Naive thymus-derived CD4-positive, alpha-beta T cell (primary cell): ENCODE data around the gene CAMK2G. TPM values are rescaled to one million over a fixed set of nuclear protein-coding genes. Genes with fewer than 3 reads are reported as not detected.

Source experiments
- ATAC-seq: fragments of 150-1000 bp; cut with Tn5 transposase; 2 replicates; pipeline ENCODE4 v1.10.0; 2021; ENCODE audit warnings: mild to moderate bottlenecking, moderate library complexity
- CTCF ChIA-PET: fragments of 350-600 bp; sonication (Branson Sonifier 250); formaldehyde crosslinking; loops from one replicate; lab custom pipeline; 2021; ENCODE audit warnings: antibody characterized with exemption; lab: Charles Lee
- POLR2A ChIA-PET: fragments of 350-600 bp; sonication (Branson Sonifier 250); formaldehyde crosslinking; loops from one replicate; lab custom pipeline; 2021; ENCODE audit warnings: antibody characterized with exemption, inconsistent platforms; lab: Charles Lee
- DNase-seq, 9 donors: peaks; one replicate each; pipeline versions ENCODE4 v3.0.0 to v3.0.0-alpha.2; 2020 to 2022; ENCODE audit warnings: mixed read lengths in 1 of 9
- H3K27ac ChIP-seq: one replicate; pipeline ENCODE4 v1.7.0; 2013; ENCODE audit warnings: mild to moderate bottlenecking, low read depth, low read length, moderate library complexity
- H3K27me3 ChIP-seq, 2 donors: one replicate each; pipeline ENCODE4 v1.7.0; 2013; ENCODE audit warnings: low read length in 2 of 2, mild to moderate bottlenecking in 2 of 2, moderate library complexity in 2 of 2; ENCODE audit not compliant: control insufficient read depth in 2 of 2, insufficient read depth in 2 of 2
- H3K36me3 ChIP-seq, 3 experiments: 1 replicate in 2 of 3; 2 replicates in 1 of 3; pipeline ENCODE4 v1.7.0; 2013; ENCODE audit warnings: low read length in 3 of 3, mild to moderate bottlenecking in 3 of 3, moderate library complexity in 1 of 3; ENCODE audit not compliant: insufficient read depth in 3 of 3, control insufficient read depth in 2 of 3
- H3K4me1 ChIP-seq, 2 donors: one replicate each; pipeline ENCODE4 v1.7.0; 2013; ENCODE audit warnings: low read length in 2 of 2, mild to moderate bottlenecking in 2 of 2, moderate library complexity in 1 of 2; ENCODE audit not compliant: control insufficient read depth in 2 of 2, insufficient read depth in 2 of 2
- H3K4me3 ChIP-seq: 2 replicates; pipeline ENCODE4 v1.7.0; 2013; ENCODE audit warnings: mild to moderate bottlenecking, low read length
- H3K9me3 ChIP-seq, 3 experiments: 1 replicate in 2 of 3; 2 replicates in 1 of 3; pipeline ENCODE4 v1.7.0; 2013; ENCODE audit warnings: low read length in 3 of 3; ENCODE audit not compliant: control insufficient read depth in 2 of 3
- H3K27ac Mint-ChIP-seq, 9 donors: one replicate each; pipeline ENCODE4 v1.8.0; 2020 to 2022; ENCODE audit warnings: mixed read lengths in 9 of 9, mild to moderate bottlenecking in 8 of 9, moderate library complexity in 5 of 9, inconsistent platforms in 2 of 9
- H3K27me3 Mint-ChIP-seq, 5 donors: one replicate each; pipeline ENCODE4 v1.8.0; 2021 to 2022; ENCODE audit warnings: mixed read lengths in 5 of 5, mild to moderate bottlenecking in 1 of 5
- H3K36me3 Mint-ChIP-seq, 5 donors: one replicate each; pipeline ENCODE4 v1.8.0; 2020 to 2022; ENCODE audit warnings: mixed read lengths in 5 of 5, mild to moderate bottlenecking in 3 of 5, inconsistent platforms in 1 of 5
- H3K4me1 Mint-ChIP-seq, 7 donors: one replicate each; pipeline ENCODE4 v1.8.0; 2020 to 2022; ENCODE audit warnings: mixed read lengths in 7 of 7, mild to moderate bottlenecking in 3 of 7, inconsistent platforms in 1 of 7
- H3K4me3 Mint-ChIP-seq, 10 donors: one replicate each; pipeline ENCODE4 v1.8.0; 2020 to 2022; ENCODE audit warnings: mild to moderate bottlenecking in 10 of 10, mixed read lengths in 10 of 10, moderate library complexity in 6 of 10, inconsistent platforms in 2 of 10
- H3K9me3 Mint-ChIP-seq, 11 donors: one replicate each; pipeline ENCODE4 v1.8.0; 2020 to 2022; ENCODE audit warnings: mixed read lengths in 11 of 11, mild to moderate bottlenecking in 4 of 11, inconsistent platforms in 1 of 11, moderate library complexity in 1 of 11
- intact Hi-C, 2 donors: fragments of 100-400 bp; cut with micrococcal nuclease; formaldehyde crosslinking; loops; one replicate each; pipeline ENCODE4 v1.15.1; 2023
- polyA plus RNA-seq, 2 donors: library from polyadenylated mRNA; unstranded; fragments of 300-500 nt; fragmentation: Illumina TruSeq; gene quantifications; one replicate each; pipeline ENCODE4 v1.2.3, GENCODE V29; 2021
- total RNA-seq, 6 experiments: library from RNA in 5 of 6; stranded (reverse) in 5 of 6; gene quantifications; 1 replicate in 5 of 6; 2 replicates in 1 of 6; pipeline ENCODE4 v1.2.3 and lab custom pipeline; 2021 to 2026

Gene CAMK2G
- total and polyA plus RNA-seq, 7 experiments from 2014 or later = 5.6 to 70.9 (median 54.6) TPM

DNA sequence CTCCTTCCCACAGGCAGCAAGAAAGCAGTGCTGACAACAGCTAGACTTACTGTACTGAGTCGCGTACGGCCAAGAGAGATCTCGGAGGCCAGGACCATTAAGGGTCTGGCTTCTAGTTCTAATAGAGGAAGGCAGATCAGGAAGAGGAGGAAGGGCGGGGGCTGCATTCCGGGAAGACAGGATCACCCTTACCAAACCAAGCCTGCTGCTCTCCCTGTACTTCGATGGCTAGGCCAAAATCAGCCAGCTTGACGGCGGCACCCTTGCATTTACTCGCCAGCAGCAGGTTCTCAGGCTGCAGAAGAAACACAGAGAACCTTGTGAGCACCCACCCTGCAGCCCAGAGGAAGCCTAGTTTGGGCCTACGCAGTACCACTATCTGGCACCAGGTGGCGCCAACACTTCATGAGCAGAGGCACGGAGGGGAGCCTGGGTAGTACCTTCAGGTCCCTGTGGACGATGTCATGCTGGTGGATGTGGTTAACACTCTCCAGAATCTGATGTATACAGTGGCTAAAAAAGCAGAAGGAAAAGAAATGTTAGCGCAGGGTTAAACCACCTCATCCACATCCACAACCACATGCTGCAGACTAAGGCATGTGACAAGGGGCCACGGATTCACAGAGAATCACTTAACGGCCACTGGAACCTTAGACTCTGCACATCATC lies 25.4 kb downstream of the CAMK2G start:
- POLR2A ChIA-PET = interaction anchor here (0.8 to 25.1 kb wide), 3 partner anchors 18 to 38 kb away, joined by 3 to 327 read pairs (median 3); partner anchors contain the start of gene CAMK2G
- Mint-ChIP-seq H3K27ac (peak overlapping the region; percentile 75 to 97 (median 94)), H3K36me3 (peaks cover 15 to 55% (median 29%) of the 10 kb centered on the region in 5 donors), H3K4me1 (peaks cover 11 to 23% (median 16%) of the 10 kb centered on the region in 7 donors), H3K27me3 (no peaks in the 10 kb centered on the region), H3K4me3 (peak overlapping the region in 5 of 10 donors; percentile 1 to 58 (median 37)), H3K9me3 (no peaks in the 10 kb centered on the region)
- H3K4me1 ChIP-seq = peaks cover 6 to 7% of the 10 kb centered on the region in 2 donors
- DNase-seq = peak; percentile 82 to 93 (median 88)
- no peak overlapping the region for H3K4me3 ChIP-seq
- CTCF ChIA-PET = interaction anchor here (0.7 to 10.8 kb wide), 20 partner anchors 9 to 228 kb away, joined by 3 to 288 read pairs (median 4); partner anchors contain the start of gene CAMK2G
- no peaks in the 10 kb centered on the region for H3K27me3 ChIP-seq
- peaks cover 22 to 73% (median 35%) of the 10 kb centered on the region in 3 experiments for H3K36me3 ChIP-seq
- ATAC-seq = peak; percentile 100
- no peaks in the 10 kb centered on the region for H3K9me3 ChIP-seq
- intact Hi-C loops = loop anchor here (1.0 to 5.0 kb wide), 10 partner anchors 8 to 208 kb away; partner anchors contain the start of gene NDST2 (in 1 of the 2)
- H3K27ac ChIP-seq = peak overlapping the region; percentile 56

DNA sequence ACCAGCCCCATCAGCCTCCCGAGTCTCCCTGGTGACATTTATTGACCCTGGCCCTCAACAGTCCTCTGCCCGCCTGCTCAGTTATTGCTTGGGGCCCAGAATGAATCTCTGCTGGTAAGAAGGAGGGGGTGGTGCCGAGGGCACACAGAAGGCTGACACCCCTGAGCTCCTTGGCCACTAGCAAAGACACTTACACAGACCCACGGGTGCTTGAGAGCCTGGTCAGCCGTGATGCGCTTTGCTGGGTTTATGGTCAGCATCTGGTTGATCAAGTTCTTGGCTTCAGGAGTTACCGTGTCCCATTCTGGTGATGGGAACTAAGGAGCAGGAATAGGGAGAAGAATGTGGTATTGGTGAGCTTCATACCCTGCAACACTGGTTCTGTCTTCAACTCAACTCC lies 27.3 kb downstream of the CAMK2G start:
- peak overlapping the region in 1 of 9 donors; percentile 45 for H3K27ac Mint-ChIP-seq
- peaks cover 15 to 55% (median 24%) of the 10 kb centered on the region in 5 donors for H3K36me3 Mint-ChIP-seq
- H3K9me3 Mint-ChIP-seq = no peaks in the 10 kb centered on the region
- H3K4me3 Mint-ChIP-seq = no peak overlapping the region
- ChIA-PET CTCF (interaction anchor here (1.8 to 10.8 kb wide), 3 partner anchors 32 to 94 kb away, joined by 7 to 288 read pairs (median 19); partner anchors contain the start of gene CAMK2G), POLR2A (interaction anchor here (0.8 to 25.1 kb wide), 4 partner anchors 12 to 145 kb away, joined by 3 to 327 read pairs (median 4); partner anchors contain the start of gene CAMK2G)
- H3K4me1 Mint-ChIP-seq = peaks cover 11 to 17% (median 16%) of the 10 kb centered on the region in 7 donors
- intact Hi-C loops = loop anchor here in 1 of 2 donors (5.0 kb wide), 1 partner anchor 210 kb away; no protein-coding TSS in a partner anchor
- Histone ChIP-seq H3K4me3 (no peak overlapping the region), H3K27ac (no peak overlapping the region), H3K9me3 (no peaks in the 10 kb centered on the region), H3K4me1 (peaks cover 6 to 7% of the 10 kb centered on the region in 2 donors), H3K27me3 (no peaks in the 10 kb centered on the region), H3K36me3 (peaks cover 22 to 73% (median 32%) of the 10 kb centered on the region in 3 experiments)
- ATAC-seq = no peak
- no peak for DNase-seq
- no peaks in the 10 kb centered on the region for H3K27me3 Mint-ChIP-seq

GRCh38 chr10:73843261-73843660 lies 31.1 kb downstream of the CAMK2G start:
- peaks cover 14 to 59% (median 20%) of the 10 kb centered on the region in 5 donors for H3K36me3 Mint-ChIP-seq
- ATAC-seq (peak; percentile 51), DNase-seq (no peak)
- ChIA-PET POLR2A (interaction anchor here (25.1 kb wide), 1 partner anchor 35 kb away, joined by 327 read pairs; the partner anchor contains the start of gene CAMK2G), CTCF (interaction anchor here (1.6 kb wide), 1 partner anchor 37 kb away, joined by 6 read pairs; no protein-coding TSS in a partner anchor)
- H3K36me3 ChIP-seq = peaks cover 16 to 86% (median 31%) of the 10 kb centered on the region in 3 experiments
- H3K9me3 Mint-ChIP-seq = no peaks in the 10 kb centered on the region
- H3K4me1 Mint-ChIP-seq = peaks cover 0 to 7% (median 0%) of the 10 kb centered on the region in 7 donors
- H3K27ac ChIP-seq = no peak overlapping the region
- no peak overlapping the region for H3K4me3 ChIP-seq
- peak overlapping the region in 2 of 9 donors; percentile 30 to 70 for H3K27ac Mint-ChIP-seq
- no peaks in the 10 kb centered on the region for H3K27me3 Mint-ChIP-seq
- H3K4me1 ChIP-seq = no peaks in the 10 kb centered on the region
- H3K27me3 ChIP-seq = no peaks in the 10 kb centered on the region
- H3K9me3 ChIP-seq = no peaks in the 10 kb centered on the region
- H3K4me3 Mint-ChIP-seq = no peak overlapping the region
- intact Hi-C loops = no loop called here

- intact Hi-C loops = no loop called here
- Mint-ChIP-seq H3K27me3 (no peaks in the 10 kb centered on the region), H3K36me3 (peaks cover 14 to 51% (median 17%) of the 10 kb centered on the region in 5 donors), H3K9me3 (no peaks in the 10 kb centered on the region), H3K4me1 (peaks cover 0 to 7% (median 0%) of the 10 kb centered on the region in 7 donors), H3K27ac (no peak overlapping the region), H3K4me3 (no peak overlapping the region)
- Histone ChIP-seq H3K9me3 (no peaks in the 10 kb centered on the region), H3K27ac (no peak overlapping the region), H3K4me3 (no peak overlapping the region), H3K36me3 (peaks cover 9 to 86% (median 26%) of the 10 kb centered on the region in 3 experiments), H3K27me3 (no peaks in the 10 kb centered on the region), H3K4me1 (no peaks in the 10 kb centered on the region)
- ATAC-seq = no peak
- POLR2A ChIA-PET = interaction anchor here (0.7 to 0.8 kb wide), 2 partner anchors 293 to 322 kb away, joined by 3 to 7 read pairs; no protein-coding TSS in a partner anchor
- DNase-seq = no peak
- CTCF ChIA-PET = interaction anchor here (0.6 to 1.6 kb wide), 3 partner anchors 17 to 69 kb away, joined by 3 to 6 read pairs (median 3); no protein-coding TSS in a partner anchor
Measured at GRCh38 chr10:73842349-73842748, 32.0 kb downstream of the CAMK2G start.

DNA sequence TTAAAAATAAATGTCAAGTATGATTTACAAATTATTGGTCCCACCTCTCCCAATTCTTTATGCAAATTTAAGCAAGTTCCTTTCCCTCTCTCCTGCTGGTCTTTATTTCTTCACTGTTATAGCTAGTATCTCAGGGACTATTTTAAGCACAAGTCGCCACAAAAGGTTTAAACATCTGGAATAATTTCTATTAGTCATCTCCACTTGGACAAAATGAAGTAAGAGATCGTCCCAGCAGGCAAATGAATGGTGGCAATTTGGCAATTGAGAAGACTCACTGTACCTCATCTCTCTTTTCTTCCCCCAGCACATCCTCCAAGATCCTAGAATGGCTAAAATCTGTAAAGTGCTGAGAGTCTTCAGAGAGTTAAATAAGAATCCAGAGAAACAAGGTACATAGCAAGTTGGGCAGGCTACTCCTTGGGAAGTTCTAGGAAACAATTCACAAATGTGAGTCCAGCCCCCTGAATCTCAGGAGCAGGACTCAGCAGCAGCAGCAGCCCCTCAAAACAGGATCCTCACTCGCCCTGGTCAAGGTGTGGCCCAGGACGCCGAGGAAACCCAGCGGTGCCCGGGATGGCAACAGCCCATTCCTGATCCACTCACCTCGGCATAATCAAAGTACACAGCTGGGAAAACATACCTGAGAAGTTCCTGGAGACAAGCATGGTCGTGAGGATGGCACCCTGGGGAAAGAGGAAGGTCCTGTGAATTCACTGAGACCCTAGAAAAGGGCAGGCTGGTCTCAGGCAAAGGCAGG lies 32.6 kb downstream of the CAMK2G start:
- no peaks in the 10 kb centered on the region for H3K9me3 Mint-ChIP-seq
- H3K4me3 ChIP-seq = no peak overlapping the region
- POLR2A ChIA-PET = interaction anchor here (0.8 kb wide), 1 partner anchor 321 kb away, joined by 3 read pairs; no protein-coding TSS in a partner anchor

GRCh38 chr10:73841061-73841421 lies 33.3 kb downstream of the CAMK2G start:
- peaks cover 10 to 86% (median 25%) of the 10 kb centered on the region in 3 experiments for H3K36me3 ChIP-seq
- Mint-ChIP-seq H3K27me3 (no peaks in the 10 kb centered on the region), H3K4me3 (no peak overlapping the region), H3K36me3 (peaks cover 4 to 50% (median 12%) of the 10 kb centered on the region in 5 donors), H3K27ac (no peak overlapping the region), H3K9me3 (no peaks in the 10 kb centered on the region), H3K4me1 (peaks cover 0 to 7% (median 0%) of the 10 kb centered on the region in 7 donors)
- ATAC-seq (no peak), DNase-seq (no peak)
- no peaks in the 10 kb centered on the region for H3K4me1 ChIP-seq
- no peak overlapping the region for H3K4me3 ChIP-seq
- H3K27me3 ChIP-seq = no peaks in the 10 kb centered on the region
- intact Hi-C loops = no loop called here
- ChIA-PET CTCF (no interaction called here), POLR2A (no interaction called here)
- H3K9me3 ChIP-seq = no peaks in the 10 kb centered on the region
- no peak overlapping the region for H3K27ac ChIP-seq

More for the DNA sequence above, 32.6 kb downstream of the CAMK2G start:
- Histone ChIP-seq H3K9me3 (no peaks in the 10 kb centered on the region), H3K27ac (no peak overlapping the region), H3K4me1 (no peaks in the 10 kb centered on the region), H3K36me3 (peaks cover 9 to 86% (median 26%) of the 10 kb centered on the region in 3 experiments), H3K27me3 (no peaks in the 10 kb centered on the region)
- Mint-ChIP-seq H3K4me3 (no peak overlapping the region), H3K36me3 (peaks cover 10 to 51% (median 14%) of the 10 kb centered on the region in 5 donors), H3K27ac (peak overlapping the region in 3 of 9 donors; percentile 32 to 49 (median 38)), H3K4me1 (peaks cover 0 to 7% (median 0%) of the 10 kb centered on the region in 7 donors), H3K27me3 (no peaks in the 10 kb centered on the region)
- intact Hi-C loops = no loop called here
- ATAC-seq = no peak
- no peak for DNase-seq
- CTCF ChIA-PET = interaction anchor here (0.6 to 1.6 kb wide), 2 partner anchors 18 to 38 kb away, joined by 3 to 6 read pairs; no protein-coding TSS in a partner anchor
